ENCODE data around the gene CAMK1D.

CAMK1D gene

GRCh38 chr10:12501841-12502525, 152.6 kb downstream of the CAMK1D start:
- DNase-seq = no peak

GRCh38 chr10:12502526-12503274, 153.4 kb downstream of the CAMK1D start:
- no peak for DNase-seq

GRCh38 chr10:12503311-12503710, 154.0 kb downstream of the CAMK1D start:
- DNase-seq = peak; percentile 58

DNA sequence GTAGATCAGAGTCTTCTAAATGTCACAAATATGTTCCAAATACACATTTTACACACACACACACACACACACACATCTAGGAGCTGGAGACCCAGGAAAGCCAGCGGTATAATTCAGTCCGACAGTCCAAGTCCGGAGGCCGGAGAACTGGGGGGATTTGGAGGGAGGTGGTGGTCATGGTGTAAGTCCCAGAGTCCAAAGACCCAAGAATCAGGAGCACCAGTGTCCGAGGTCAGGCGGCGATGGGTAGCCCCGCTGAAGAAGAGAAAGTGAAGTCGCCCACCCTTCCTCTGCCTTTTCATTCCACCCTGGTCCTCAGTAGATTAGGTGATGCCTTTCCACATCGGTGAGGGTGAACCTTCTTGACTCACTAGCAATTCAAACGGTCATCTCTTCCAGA, 154.8 kb downstream of the CAMK1D start:
- DNase-seq = no peak

- DNase-seq = no peak
Measured at GRCh38 chr10:12504628-12505027, 155.3 kb downstream of the CAMK1D start.

- no peak for DNase-seq
Measured at GRCh38 chr10:12505683-12506082, 156.3 kb downstream of the CAMK1D start.

GRCh38 chr10:12507165-12507850, 158.0 kb downstream of the CAMK1D start:
- DNase-seq = no peak

DNA sequence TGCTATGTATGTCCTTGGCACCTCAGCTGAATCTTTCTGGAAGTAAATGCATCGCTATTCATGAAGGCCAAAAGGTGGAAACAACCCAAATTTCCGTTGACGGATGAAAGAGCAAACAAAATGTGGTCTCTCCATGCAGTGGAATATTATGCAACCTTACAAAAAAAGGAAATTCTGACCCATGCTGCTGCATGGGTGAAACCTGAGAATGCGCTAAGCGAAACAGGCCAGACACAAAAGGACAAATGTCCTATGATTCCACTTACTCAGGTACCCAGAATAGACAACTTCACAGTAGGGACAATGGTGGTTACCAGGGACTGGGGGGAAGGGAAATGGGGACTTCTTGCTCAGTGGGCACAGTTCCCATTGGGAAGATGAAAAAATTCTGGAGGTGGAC, 158.8 kb downstream of the CAMK1D start:
- no peak for DNase-seq

GRCh38 chr10:12509016-12509793, 159.9 kb downstream of the CAMK1D start:
- DNase-seq = no peak

GRCh38 chr10:12509794-12510100, 160.4 kb downstream of the CAMK1D start:
- no peak for DNase-seq

DNA sequence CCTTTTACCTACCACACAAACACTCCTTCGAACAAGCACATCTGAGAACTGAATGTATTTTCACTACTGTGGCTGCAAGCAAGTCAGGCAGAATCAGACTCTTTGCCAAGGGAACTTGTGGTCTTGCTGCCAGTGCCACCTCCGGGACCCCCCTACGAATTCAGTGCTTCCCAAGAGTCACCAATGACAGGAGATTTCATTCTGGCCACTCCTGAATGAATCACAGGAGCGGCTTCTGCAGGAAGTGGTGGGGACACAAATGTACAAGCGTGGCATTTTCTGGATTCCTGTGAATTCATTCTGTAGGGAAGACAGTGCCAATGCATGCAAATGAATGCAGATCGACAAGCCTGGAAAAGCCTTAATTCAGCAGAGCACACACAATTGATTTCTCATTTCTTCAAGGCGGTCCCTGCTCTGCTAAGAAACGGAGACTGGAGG, 161.2 kb downstream of the CAMK1D start:
- no peak for DNase-seq

DNA sequence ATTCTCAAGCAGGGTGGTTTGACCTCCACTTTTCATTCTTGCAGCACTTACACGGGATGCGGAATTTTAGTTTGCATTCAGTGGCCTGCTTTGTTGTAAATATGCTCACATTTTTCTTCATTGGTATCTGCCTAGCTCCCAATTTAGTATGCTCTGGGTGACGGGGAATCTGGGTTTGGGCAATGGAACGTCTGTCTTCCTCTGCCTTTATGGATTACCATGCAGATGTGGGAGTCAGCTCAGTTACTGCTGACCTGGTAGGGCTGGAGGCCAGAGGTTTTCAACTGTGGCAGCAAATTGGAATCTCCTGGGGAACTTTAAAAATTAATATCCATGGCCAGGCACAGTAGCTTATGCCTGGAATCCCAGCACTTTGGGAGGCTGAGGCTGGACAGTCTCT, 161.6 kb downstream of the CAMK1D start:
- DNase-seq = no peak

GRCh38 chr10:12511651-12512050, 162.3 kb downstream of the CAMK1D start:
- DNase-seq = no peak

DNA sequence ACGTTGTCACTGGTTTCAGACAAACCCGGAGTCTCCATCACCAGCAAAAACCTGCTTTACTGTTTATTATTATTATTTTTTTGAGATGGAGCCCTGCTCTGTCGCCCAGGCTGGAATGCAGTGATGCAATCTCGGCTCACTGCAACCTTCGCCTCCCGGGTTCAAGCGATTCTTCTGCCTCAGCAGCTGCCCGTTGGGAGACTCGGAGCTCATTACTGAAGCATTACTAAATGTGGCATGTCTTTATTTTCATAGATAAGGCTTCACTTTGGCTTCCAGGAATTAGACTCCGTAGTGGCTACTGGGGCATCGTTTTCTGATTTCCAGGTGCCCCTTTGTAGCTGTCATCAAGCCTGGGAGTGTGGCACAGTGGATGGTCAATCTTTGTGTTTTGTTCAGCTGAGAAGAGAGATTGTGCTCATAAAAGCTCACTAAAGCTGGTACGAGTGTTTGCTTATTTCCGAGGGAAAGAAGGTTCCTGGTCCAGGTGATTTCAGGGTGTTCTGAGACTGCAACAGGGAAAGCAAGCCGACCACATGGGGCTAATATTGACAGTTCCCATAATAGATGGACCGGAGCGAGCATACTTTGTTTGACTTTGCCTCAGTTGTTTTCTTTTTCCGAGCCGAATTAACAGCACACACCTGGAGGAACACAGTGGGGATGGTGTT, 163.1 kb downstream of the CAMK1D start:
- no peak for DNase-seq

- no peak for DNase-seq
Measured at GRCh38 chr10:12513003-12513365, 163.6 kb downstream of the CAMK1D start.

DNA sequence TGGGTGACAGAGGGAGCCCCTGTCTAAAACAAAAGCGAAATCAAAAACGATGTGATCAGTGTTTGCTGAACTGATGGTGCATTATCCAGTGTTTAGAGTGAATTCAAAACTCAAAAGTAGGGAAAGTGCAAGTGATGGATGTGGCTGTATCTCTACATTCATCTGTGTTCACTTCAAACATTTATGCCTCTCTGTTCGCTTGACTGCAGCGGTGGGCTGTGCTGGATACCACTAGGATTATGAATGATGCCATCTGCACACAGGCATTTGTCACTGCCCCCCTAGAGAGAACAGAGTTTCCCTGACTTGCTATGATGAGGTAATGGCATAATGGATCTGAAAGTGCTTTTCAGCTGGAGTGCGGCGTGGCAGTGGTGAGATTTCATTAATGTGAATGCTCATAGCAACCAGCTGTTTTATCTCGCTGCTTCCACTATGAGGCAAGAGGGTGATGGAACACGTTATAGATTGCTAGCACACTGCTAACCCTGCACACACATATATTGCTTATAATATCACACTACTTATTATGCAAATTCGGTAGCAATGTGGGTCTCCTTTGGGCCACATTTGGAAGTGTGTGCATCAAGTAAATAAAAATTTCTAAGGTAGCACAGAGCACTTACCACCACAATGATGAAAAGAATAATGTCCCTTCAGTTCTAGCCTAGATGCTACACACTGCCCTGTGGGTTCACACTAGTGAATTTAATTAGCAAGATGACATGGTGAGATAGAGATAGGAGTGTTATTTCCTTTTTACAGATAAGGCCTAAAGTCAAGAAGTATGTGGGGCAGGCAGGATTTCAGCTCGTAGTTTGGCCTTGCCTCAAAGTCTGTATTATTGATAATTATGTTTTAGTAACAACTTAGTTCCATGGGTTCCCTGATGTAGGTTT, 164.7 kb downstream of the CAMK1D start:
- DNase-seq = peak; percentile 21

- DNase-seq = no peak
Measured at GRCh38 chr10:12518024-12518423, 168.7 kb downstream of the CAMK1D start.

DNA sequence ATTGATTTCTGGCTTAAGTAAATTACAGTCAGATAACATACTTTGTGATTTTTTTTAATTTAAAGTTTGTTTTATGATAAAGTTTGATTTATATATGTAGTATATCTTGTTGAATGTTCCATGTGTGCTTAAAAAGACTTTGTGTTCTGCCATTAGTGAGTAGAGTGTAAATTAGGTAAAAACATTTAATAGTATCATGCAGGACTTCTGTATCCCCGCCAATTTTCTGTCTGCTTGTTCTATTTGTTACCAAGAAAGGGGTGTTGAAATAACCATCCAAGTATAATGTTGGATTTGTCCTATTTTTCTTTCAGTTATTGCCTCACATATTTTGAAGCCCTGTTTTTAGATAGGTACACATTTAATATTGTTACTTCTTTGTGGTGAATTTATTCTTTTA, 172.1 kb downstream of the CAMK1D start:
- DNase-seq = no peak

- DNase-seq = no peak
Measured at GRCh38 chr10:12526311-12526710, 177.0 kb downstream of the CAMK1D start.

DNA sequence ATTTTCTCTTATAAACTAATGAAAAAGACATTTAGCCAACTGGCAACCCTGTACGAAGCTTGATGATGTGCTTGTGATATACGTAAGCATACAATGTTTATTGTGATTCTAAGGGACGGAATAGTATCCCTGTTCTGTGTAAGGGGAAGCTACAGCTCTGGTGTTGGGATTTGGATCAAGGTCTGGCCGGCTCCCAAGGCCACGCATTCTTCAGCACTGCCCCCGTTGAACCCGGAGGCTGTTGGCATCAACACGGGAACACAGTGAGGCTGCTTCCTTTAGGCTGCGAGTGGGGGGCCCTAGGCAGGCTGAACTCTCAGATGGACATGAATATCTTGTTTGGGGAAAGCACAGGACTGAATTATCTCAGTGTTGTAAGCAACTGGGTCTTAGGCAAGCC, 180.6 kb downstream of the CAMK1D start:
- DNase-seq = no peak

GRCh38 chr10:12531305-12532220, 182.2 kb downstream of the CAMK1D start:
- no peak for DNase-seq

Data from NCI-H2171 (cell line).